SK-N-DZ (cell line): ENCODE data around the gene OTOG.

ENCODE experiments used
- DNase-seq: peaks from one replicate; pipeline ENCODE4 v3.0.0-alpha.2; 2015; ENCODE audit warnings: low spot score

The OTOG gene

DNA sequence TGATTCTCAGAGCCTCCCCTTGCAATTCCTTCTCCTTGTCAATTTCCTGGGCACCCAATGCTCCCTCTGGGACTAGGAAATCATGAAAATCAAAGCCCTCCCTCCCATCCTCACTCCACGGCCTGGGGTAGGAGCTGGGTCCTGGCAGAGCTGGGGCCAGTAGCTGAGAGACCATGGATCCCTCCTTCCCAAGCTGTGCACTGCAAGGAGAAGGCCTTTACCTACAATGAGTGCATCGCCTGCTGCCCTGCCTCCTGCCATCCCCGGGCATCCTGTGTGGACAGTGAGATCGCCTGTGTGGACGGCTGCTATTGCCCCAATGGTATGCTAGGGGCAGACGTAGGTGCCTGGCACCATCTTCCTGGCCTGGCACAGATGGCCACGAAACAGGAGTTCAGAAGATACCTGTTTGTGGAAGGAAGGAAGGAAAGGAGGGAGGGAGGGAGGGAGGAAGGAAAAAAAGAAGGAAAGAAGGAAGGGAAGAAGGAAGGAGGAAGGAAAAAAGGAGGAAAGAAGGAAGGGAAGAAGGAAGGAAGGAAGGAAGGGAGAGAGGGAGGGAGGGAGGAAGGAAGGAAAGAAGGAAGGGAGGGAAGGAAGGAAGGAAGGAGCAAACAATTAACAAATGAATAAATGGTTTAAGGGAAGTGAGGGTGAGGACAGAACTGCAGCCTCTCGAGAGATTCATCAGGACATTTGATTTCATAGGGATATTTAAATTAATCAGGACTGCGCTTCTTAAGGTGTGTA is 12.5 kb downstream of the OTOG start:
- DNase-seq = no peak

DNA sequence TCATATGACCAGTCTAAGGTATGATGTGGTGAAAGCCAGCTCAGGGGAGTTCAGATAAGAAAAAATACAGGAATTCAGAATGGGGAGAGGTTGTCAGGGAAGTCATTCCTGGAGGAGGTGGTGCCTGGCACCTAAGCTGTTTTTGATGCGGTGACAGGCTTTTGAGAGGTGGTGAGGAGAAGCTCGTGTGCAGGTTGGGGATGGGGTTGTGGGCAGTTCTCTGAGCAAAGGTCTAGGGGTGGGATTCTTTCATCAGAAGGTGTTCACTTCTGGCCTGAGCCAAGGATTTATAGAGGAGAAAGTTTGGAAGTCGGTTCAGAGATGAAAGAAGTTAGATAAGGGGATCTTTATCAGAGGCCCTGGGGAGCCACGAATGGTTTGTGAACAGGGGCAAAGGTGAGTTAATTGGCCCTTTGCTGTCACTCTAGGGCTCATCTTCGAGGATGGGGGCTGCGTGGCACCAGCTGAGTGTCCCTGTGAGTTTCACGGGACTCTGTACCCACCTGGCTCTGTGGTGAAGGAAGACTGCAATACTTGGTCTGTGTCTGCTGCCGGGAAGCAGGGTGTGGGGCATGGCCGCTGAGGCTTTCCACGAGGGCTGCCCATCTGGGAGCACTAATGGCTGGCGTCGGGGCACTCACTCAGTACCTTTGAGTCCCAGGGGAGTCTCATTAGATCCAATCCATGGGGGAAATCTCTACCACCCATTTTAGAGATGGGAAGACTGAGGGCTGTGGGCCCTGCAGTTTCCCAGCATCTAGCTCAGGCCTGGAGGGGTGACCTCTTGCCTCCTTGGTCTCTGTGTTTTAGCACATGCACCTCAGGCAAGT is 13.4 kb downstream of the OTOG start:
- DNase-seq = no peak

- no peak for DNase-seq
Observed at GRCh38 chr11:17561111-17561415, 14.0 kb downstream of the OTOG start.

GRCh38 chr11:17561526-17561925 is 14.5 kb downstream of the OTOG start:
- no peak for DNase-seq

DNA sequence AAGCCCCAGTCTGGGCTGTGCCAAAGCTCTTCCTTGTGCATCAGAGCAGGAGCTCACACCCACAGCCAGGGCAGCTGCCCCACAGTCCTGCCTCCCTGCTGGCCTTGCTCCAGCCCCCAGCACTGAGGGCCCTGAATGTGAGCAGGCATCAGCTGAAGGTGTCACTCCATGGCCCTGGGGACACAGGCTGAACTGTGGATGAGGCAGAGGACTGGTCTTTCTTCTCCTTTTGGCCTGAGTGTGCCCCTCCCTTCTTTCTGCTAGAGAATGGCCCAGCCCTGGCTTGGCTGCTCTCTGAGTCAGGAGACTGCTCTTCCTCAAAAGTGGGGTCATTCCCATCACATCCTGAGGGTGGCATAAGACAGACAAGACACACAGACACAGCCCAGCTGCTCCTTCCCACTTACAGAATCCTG is 16.2 kb downstream of the OTOG start:
- peak; percentile 37 for DNase-seq

GRCh38 chr11:17563961-17564686 is 17.1 kb downstream of the OTOG start:
- peak; percentile 52 for DNase-seq

DNA sequence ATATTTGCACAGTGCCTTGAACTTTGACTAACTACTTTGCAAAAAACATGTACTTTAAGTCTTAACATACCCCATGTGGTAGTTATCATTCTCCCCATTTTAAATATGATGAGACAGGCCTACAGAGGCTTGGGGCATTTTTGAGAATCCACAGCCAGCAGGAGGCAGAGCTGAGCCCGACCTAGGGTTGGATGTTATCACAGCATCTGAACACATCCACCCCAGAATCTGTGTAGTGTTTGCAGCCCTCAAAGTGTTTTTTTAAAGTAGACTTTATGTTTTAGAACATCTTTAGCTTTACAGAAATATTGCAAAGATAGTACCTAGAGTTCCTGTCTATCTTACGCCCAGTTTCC is 17.6 kb downstream of the OTOG start:
- DNase-seq = no peak

DNA sequence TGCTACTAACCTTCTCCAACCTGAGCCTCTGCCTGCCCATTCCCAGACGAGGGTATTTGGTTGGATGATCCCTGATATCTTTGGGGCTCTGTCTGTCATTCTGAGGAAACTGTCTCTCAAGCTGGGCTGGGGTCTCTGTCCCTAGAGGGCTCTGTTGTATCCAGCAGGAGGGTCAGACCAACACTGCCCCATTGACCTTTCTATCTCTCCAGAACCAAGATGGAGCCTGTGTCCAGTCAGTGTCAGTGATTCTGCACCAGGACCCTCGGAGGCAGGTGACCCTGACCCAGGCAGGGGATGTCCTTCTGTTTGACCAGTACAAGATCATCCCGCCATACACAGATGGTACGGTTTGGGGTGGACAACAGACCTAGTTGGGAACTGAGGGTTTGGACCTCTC is 21.9 kb downstream of the OTOG start:
- DNase-seq = no peak

- DNase-seq = no peak
Observed at GRCh38 chr11:17570034-17570433, 23.0 kb downstream of the OTOG start.

DNA sequence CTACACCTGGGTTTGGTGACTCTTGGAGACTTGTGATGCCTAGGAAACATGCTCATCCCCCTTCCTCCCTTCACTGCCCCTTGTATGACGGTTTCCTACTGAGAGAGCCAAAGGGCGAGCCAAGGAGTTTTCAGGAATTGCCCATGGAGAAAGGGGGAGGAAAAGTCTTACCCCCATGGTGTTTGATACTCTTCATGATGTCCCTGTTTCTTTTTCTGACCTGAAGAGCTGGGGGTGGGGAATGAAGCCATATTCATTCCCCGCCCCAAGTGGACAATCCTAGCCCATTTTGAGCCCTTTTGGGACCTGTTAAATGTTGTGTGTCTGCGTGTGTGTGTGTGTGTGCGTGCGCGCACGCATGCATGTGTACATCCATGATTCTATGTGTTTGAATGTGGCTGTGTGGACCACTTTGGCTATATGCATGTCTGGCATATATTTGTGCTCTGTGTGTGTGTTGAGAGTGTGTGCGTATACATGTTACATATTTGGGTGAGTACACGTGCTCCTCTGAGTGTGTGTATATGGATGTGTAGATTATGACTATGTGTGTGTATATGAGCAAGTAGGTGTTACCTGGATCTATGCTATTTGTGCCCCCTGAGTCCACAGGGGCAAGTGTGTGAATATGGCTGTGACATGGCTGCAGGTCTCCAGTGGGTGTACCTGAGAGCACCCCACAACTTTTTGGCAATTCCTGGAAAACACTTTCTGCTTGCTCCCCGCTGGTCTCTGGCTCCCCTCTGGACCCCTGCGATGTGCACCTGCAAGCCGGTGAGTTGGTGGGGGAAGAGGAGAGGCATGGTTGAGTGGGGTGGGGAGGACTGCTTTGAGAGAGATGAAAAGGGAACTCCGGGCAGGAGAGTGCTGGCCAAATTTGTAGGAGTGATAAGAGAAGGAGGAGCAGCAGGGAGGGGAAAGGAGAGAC is 24.6 kb downstream of the OTOG start:
- DNase-seq = no peak

GRCh38 chr11:17572359-17572690 is 25.3 kb downstream of the OTOG start:
- DNase-seq = no peak

- no peak for DNase-seq
Observed at GRCh38 chr11:17572791-17573460, 25.9 kb downstream of the OTOG start.

GRCh38 chr11:17573526-17573925 is 26.5 kb downstream of the OTOG start:
- DNase-seq = no peak

DNA sequence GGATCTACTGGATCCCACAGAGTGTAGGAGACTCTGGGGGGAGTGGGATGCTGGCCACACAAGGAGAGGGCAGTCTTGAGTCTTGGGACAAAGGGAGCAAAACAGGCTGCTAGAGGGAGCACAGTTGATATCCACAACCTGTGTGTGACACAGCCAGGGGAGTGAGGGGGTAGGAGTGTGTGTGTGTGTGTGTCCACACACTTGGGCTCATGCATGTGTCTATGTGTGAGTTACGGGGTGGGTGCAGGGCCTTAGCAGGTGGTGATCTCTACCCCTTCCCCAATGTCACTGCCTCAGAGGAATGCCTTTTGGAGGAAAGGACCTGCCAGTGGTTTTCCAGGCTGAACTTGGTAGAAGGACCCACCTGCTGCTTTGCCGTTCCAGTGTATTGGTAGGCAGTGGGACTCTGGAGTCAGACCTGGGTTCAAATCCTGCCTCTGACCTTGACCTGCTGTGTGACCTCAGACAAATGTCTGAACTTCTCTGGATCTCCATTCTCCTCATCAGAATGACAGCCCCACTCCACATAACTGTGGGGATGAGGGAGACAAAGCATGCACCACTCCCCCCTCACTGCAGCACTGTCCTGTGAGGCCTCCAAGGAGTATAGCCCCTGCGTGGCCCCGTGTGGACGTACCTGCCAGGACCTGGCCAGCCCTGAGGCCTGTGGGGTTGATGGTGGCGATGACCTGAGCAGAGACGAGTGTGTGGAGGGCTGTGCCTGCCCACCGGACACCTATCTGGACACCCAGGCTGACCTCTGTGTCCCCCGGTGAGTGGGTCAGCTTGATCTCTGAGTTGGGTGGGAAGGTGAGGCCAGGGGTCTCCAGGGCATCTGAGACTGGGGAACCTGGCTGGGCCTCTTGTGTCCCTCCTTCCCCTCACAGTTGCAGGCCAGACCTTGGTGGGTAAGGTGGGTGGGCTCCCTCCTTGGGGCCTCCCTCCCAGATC is 27.4 kb downstream of the OTOG start:
- DNase-seq = no peak

GRCh38 chr11:17575431-17576425 is 28.7 kb downstream of the OTOG start:
- DNase-seq = no peak

DNA sequence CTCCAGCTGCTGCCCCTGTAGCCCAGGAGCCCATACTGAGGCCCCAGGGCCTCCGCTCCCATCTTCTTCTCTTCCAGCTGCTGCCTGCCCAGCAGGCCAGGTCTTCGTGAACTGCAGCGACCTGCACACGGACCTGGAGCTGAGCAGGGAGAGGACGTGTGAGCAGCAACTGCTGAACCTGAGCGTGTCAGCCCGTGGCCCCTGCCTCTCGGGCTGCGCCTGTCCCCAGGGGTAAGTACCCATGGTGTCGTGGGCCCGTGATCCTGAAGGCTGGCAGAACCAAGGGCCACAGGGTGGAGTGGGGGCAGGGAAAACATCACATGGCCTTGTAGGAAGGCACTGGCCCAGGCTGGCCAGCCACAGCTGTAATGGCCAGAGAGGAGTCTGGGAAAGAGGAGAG is 31.2 kb downstream of the OTOG start:
- DNase-seq = no peak

GRCh38 chr11:17578958-17579357 is 31.9 kb downstream of the OTOG start:
- DNase-seq = no peak

- DNase-seq = no peak
Observed at GRCh38 chr11:17579451-17579850, 32.4 kb downstream of the OTOG start.

DNA sequence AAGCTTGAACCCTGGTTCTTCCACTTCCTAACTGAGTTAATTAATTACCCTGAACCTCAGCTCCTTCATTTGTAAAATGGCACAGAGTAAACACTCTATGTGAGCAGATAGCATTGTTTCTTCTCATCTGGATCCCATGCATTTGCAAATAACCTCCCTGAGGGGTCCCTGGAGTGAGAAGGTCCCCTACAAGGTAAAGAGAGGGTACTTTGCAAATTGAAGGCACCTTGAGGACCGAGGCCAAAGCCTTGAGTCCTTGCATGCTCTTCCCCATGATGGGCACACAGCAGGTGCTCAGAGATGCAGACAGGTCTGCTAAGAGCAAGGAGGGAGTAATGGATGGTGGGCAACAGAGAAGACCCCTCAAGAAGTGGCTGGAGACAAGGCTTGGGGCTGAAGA is 33.2 kb downstream of the OTOG start:
- DNase-seq = no peak
